Esophagus squamous epithelium (tissue), 4 donors: ENCODE measurements around the gene LEKR1.

ENCODE experiments used
- POLR2A ChIP-seq, 4 donors: fragments of 450-650 bp; IDR thresholded peaks; one replicate each; pipeline ENCODE4 v1.6.1; 2017; ENCODE audit warnings: antibody characterized with exemption in 4 of 4, mild to moderate bottlenecking in 4 of 4, moderate library complexity in 3 of 4
- TF ChIP-seq, protein P1 (sequence below), 6 experiments: fragments of 450-650 bp in 4 of 6; fragments of 200-600 bp in 2 of 6; sonication (generic) in 2 of 6; IDR thresholded peaks; one replicate each; pipeline ENCODE4 v1.5.1; 2016 to 2019; ENCODE audit warnings: antibody characterized with exemption in 6 of 6, mild to moderate bottlenecking in 4 of 6, moderate library complexity in 4 of 6

DNA sequence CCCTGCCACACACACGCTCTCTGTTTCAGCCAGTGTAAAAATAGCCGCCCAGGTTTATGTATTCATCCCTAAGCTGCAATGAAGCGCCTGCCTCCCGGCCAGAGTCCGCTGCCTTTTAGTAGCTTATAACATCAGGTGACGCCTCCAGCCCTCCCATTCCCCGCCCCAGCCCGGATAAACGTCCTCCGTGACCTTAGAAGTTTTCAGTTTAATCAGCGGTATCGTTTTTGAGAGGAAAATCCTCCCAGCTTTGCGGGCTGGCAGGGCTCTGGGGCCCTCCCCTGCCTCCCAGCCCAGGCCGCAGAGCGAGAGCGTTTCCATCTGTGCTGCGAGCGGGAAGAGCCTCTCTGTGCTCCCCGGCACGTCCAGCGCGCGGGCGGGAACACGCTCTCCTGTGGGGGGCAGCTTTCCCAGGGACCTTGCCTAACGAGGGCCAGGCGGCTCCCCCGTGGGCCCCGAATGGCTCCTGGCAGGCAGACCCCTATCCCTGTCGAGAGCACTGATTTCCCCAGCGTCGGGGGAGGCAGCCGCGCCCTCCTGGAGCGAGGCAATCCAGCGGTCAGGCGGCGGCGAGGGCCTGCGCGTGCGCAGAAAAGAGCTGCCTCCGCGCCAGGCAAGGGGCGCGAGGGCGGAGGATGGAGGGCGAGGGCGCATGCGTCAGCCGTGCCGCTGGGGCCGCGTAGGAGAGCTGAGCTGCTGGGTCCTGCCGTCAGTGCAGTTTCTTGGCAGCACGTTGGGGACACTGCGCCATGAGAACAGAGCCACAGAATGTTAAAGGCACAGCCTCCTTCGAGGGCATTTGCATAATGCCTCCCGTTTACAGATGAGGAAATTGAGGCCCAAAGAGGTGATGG, 262.7 kb downstream of the LEKR1 start:
- TF ChIP-seq, protein P1, sequence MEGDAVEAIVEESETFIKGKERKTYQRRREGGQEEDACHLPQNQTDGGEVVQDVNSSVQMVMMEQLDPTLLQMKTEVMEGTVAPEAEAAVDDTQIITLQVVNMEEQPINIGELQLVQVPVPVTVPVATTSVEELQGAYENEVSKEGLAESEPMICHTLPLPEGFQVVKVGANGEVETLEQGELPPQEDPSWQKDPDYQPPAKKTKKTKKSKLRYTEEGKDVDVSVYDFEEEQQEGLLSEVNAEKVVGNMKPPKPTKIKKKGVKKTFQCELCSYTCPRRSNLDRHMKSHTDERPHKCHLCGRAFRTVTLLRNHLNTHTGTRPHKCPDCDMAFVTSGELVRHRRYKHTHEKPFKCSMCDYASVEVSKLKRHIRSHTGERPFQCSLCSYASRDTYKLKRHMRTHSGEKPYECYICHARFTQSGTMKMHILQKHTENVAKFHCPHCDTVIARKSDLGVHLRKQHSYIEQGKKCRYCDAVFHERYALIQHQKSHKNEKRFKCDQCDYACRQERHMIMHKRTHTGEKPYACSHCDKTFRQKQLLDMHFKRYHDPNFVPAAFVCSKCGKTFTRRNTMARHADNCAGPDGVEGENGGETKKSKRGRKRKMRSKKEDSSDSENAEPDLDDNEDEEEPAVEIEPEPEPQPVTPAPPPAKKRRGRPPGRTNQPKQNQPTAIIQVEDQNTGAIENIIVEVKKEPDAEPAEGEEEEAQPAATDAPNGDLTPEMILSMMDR (IDR thresholded peaks at IDR 0.05), result peak in 4 of 6 experiments; percentile 11 to 58 (median 12)
- peak in 3 of 4 donors; percentile 84 to 95 (median 85) for TF ChIP-seq POLR2A (IDR thresholded peaks at IDR 0.05)
